HepG2 (cell line): ENCODE results near the gene FAF1. TPM values are rescaled to one million over a fixed set of nuclear protein-coding genes. Genes with fewer than 3 reads are reported as not detected.
A peak's percentile ranks its signal among the peaks of the same experiment; 100 is the strongest.

Experiments
- ISL2 ChIP-seq: sonication (generic); formaldehyde crosslinking; IDR thresholded peaks from 2 replicates; pipeline ENCODE4 v1.5.0; 2020; ENCODE audit warnings: missing genetic modification reagents
- ISX ChIP-seq: sonication (generic); formaldehyde crosslinking; conservative IDR thresholded peaks from 2 replicates; pipeline ENCODE4 v1.5.0; 2020; ENCODE audit warnings: missing genetic modification reagents
- MIER3 ChIP-seq: IDR thresholded peaks from 2 replicates; pipeline ENCODE4 v1.6.1; 2016; ENCODE audit warnings: missing compliant biosample characterization, borderline replicate concordance
- MXD4 ChIP-seq: IDR thresholded peaks from 2 replicates; pipeline ENCODE4 v1.6.1; 2016; ENCODE audit warnings: mild to moderate bottlenecking, missing biosample characterization, missing genetic modification reagents
- RARG ChIP-seq: sonication (generic); formaldehyde crosslinking; IDR thresholded peaks from 2 replicates; pipeline ENCODE4 v1.4.0; 2020; ENCODE audit warnings: low read depth, mild to moderate bottlenecking, missing genetic modification reagents
- TGIF2 ChIP-seq: IDR thresholded peaks from 2 replicates; pipeline ENCODE4 v1.6.1; 2016; ENCODE audit warnings: control low read depth, missing compliant biosample characterization
- ZNF329 ChIP-seq: sonication (generic); formaldehyde crosslinking; IDR thresholded peaks from 2 replicates; pipeline ENCODE4 v1.9.0; 2021; ENCODE audit warnings: low read depth, mild to moderate bottlenecking, missing genetic modification reagents
- ZNF788 ChIP-seq: sonication (generic); formaldehyde crosslinking; IDR thresholded peaks from 2 replicates; pipeline ENCODE4 v1.5.0; 2020; ENCODE audit warnings: mild to moderate bottlenecking, missing genetic modification reagents, borderline replicate concordance
- ZSCAN29 ChIP-seq: sonication (generic); formaldehyde crosslinking; conservative IDR thresholded peaks from 2 replicates; pipeline ENCODE4 v1.4.0; 2020; ENCODE audit warnings: mild to moderate bottlenecking, missing genetic modification reagents
- polyA plus RNA-seq, 8 experiments: library from polyadenylated mRNA; depleted of rRNA in 3 of 8; stranded (reverse) in 7 of 8; unstranded in 1 of 8; fragments of >200 nt; fragmentation: Illumina TruSeq in 4 of 8; extraction: Trizol in 4 of 8; gene quantifications; 2 replicates each; pipeline versions ENCODE4 v1.2.1 to v1.2.3, GENCODE V29; 2011 to 2016; ENCODE audit warnings: low read depth in 4 of 8, missing spikeins in 1 of 8, mixed read lengths in 1 of 8; ENCODE audit not compliant: insufficient read depth in 1 of 8
- total RNA-seq, 5 experiments: library from RNA; depleted of rRNA; stranded (reverse); fragments of >200 nt; fragmentation: Illumina TruSeq; extraction: Trizol; gene quantifications; 2 replicates each; pipeline ENCODE4 v1.2.3, GENCODE V29; 2016; ENCODE audit warnings: low read depth in 1 of 5
- TF ChIP-seq, protein P1 (sequence below), 2 experiments: sonication (generic) in 1 of 2; formaldehyde crosslinking in 1 of 2; IDR thresholded peaks; 2 replicates each; pipeline versions ENCODE4 v1.4.0 to v1.6.1; 2018 to 2020; ENCODE audit warnings: missing genetic modification reagents in 2 of 2, borderline replicate concordance in 1 of 2, low read depth in 1 of 2, mild to moderate bottlenecking in 1 of 2, missing biosample characterization in 1 of 2
- TF ChIP-seq, protein P2 (sequence below): sonication (generic); formaldehyde crosslinking; IDR thresholded peaks from 2 replicates; pipeline ENCODE4 v1.8.0; 2022; ENCODE audit warnings: missing genetic modification reagents, mild to moderate bottlenecking, borderline replicate concordance
- TF ChIP-seq, protein P3 (sequence below): sonication (generic); formaldehyde crosslinking; IDR thresholded peaks from 2 replicates; pipeline ENCODE4 v1.8.1; 2022; ENCODE audit warnings: low read depth, mild to moderate bottlenecking, missing genetic modification reagents
- TF ChIP-seq, protein P4 (sequence below): IDR thresholded peaks from 2 replicates; pipeline ENCODE4 v1.6.1; 2018; ENCODE audit warnings: missing genetic modification reagents
- TF ChIP-seq, protein P5 (sequence below): sonication (generic); formaldehyde crosslinking; conservative IDR thresholded peaks from 2 replicates; pipeline ENCODE4 v1.4.0; 2020; ENCODE audit warnings: missing genetic modification reagents
- TF ChIP-seq, protein P6 (sequence below): sonication (generic); formaldehyde crosslinking; IDR thresholded peaks from 2 replicates; pipeline ENCODE4 v1.4.0; 2020; ENCODE audit warnings: mild to moderate bottlenecking, missing genetic modification reagents

The FAF1 gene
- total and polyA plus RNA-seq, 2 of the 13 experiments (the other 11 are each of a cell fraction or from before 2014, with no cell fraction given) = 19.4 to 63.3 TPM

DNA sequence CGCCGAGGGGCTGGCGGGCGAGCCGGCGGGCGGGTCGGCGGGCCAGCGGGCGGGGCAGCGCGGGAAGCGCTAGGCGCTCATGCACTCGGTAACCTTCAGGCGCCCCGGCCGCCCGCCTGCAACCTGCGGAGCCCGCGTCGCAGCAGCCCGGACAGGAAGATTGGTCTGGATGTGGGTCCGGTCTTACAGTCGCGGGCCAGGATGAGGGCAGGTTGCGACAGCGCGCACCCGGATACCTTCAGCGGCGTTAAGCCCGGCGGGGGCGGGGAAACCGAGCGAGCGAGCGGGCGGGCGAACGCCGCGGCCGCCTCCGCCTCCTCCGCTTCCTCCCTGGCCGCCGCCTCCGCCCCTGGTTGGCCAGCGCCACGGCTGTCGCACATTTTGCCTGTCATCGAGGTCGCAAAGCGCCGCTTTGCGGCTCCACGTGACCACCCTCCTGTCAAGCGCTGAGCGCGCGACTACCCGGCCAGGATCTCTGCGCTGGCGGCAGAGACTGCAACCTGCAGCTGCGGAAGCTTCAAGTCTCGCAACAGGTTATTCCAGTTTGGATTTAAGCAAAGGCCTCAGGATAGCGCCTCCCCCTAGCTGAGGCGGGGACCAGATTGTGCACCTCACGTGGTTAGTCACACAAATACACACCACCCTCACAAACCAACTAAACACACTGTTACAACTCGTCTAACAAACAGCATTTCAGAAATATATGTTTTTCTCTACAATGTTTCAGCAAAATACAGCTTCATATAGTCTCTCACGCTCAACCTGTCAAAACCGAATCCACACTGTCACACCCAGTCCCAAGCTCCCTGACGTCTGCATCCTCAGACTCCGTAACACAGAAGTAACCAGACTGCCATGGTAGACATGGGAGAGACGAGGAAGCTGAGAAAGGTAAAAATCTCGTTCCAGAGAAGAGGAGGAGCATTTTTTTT is at the start of gene FAF1 (continued):
- TF ChIP-seq, protein P1, sequence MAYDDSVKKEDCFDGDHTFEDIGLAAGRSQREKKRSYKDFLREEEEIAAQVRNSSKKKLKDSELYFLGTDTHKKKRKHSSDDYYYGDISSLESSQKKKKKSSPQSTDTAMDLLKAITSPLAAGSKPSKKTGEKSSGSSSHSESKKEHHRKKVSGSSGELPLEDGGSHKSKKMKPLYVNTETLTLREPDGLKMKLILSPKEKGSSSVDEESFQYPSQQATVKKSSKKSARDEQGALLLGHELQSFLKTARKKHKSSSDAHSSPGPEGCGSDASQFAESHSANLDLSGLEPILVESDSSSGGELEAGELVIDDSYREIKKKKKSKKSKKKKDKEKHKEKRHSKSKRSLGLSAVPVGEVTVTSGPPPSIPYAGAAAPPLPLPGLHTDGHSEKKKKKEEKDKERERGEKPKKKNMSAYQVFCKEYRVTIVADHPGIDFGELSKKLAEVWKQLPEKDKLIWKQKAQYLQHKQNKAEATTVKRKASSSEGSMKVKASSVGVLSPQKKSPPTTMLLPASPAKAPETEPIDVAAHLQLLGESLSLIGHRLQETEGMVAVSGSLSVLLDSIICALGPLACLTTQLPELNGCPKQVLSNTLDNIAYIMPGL (CRISPR knock-in tag; IDR thresholded peaks at IDR 0.05; ENCODE audit: borderline replicate concordance in 1 of 2, low read depth in 1 of 2) = peak; percentile 81 to 83; a peak in 3 of 4 replicates
- TF ChIP-seq RARG = no peak
- no peak for TF ChIP-seq ZSCAN29 (CRISPR knock-in tag)
- TF ChIP-seq, protein P2, sequence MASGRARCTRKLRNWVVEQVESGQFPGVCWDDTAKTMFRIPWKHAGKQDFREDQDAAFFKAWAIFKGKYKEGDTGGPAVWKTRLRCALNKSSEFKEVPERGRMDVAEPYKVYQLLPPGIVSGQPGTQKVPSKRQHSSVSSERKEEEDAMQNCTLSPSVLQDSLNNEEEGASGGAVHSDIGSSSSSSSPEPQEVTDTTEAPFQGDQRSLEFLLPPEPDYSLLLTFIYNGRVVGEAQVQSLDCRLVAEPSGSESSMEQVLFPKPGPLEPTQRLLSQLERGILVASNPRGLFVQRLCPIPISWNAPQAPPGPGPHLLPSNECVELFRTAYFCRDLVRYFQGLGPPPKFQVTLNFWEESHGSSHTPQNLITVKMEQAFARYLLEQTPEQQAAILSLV (CRISPR knock-in tag) = peak; percentile 59; the same call in 1 of the 2 replicates
- peak; percentile 99 for TF ChIP-seq TGIF2
- TF ChIP-seq, protein P3, sequence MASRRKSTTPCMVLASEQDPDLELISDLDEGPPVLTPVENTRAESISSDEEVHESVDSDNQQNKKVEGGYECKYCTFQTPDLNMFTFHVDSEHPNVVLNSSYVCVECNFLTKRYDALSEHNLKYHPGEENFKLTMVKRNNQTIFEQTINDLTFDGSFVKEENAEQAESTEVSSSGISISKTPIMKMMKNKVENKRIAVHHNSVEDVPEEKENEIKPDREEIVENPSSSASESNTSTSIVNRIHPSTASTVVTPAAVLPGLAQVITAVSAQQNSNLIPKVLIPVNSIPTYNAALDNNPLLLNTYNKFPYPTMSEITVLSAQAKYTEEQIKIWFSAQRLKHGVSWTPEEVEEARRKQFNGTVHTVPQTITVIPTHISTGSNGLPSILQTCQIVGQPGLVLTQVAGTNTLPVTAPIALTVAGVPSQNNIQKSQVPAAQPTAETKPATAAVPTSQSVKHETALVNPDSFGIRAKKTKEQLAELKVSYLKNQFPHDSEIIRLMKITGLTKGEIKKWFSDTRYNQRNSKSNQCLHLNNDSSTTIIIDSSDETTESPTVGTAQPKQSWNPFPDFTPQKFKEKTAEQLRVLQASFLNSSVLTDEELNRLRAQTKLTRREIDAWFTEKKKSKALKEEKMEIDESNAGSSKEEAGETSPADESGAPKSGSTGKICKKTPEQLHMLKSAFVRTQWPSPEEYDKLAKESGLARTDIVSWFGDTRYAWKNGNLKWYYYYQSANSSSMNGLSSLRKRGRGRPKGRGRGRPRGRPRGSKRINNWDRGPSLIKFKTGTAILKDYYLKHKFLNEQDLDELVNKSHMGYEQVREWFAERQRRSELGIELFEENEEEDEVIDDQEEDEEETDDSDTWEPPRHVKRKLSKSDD (CRISPR knock-in tag) = 0 out of 2 replicates have a peak, but pooled peaks have one; percentile 78
- TF ChIP-seq MXD4 = peak; percentile 99
- TF ChIP-seq ISL2 = peak; percentile 80
- TF ChIP-seq, protein P4, sequence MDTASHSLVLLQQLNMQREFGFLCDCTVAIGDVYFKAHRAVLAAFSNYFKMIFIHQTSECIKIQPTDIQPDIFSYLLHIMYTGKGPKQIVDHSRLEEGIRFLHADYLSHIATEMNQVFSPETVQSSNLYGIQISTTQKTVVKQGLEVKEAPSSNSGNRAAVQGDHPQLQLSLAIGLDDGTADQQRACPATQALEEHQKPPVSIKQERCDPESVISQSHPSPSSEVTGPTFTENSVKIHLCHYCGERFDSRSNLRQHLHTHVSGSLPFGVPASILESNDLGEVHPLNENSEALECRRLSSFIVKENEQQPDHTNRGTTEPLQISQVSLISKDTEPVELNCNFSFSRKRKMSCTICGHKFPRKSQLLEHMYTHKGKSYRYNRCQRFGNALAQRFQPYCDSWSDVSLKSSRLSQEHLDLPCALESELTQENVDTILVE = peak; percentile 99
- 0 out of 2 replicates have a peak, but pooled peaks have one; percentile 41 for TF ChIP-seq ZNF329 (CRISPR knock-in tag)
- TF ChIP-seq, protein P5, sequence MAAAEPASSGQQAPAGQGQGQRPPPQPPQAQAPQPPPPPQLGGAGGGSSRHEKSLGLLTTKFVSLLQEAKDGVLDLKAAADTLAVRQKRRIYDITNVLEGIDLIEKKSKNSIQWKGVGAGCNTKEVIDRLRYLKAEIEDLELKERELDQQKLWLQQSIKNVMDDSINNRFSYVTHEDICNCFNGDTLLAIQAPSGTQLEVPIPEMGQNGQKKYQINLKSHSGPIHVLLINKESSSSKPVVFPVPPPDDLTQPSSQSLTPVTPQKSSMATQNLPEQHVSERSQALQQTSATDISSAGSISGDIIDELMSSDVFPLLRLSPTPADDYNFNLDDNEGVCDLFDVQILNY (CRISPR knock-in tag) = 0 out of 2 replicates have a peak, but pooled peaks have one; percentile 51
- TF ChIP-seq, protein P6, sequence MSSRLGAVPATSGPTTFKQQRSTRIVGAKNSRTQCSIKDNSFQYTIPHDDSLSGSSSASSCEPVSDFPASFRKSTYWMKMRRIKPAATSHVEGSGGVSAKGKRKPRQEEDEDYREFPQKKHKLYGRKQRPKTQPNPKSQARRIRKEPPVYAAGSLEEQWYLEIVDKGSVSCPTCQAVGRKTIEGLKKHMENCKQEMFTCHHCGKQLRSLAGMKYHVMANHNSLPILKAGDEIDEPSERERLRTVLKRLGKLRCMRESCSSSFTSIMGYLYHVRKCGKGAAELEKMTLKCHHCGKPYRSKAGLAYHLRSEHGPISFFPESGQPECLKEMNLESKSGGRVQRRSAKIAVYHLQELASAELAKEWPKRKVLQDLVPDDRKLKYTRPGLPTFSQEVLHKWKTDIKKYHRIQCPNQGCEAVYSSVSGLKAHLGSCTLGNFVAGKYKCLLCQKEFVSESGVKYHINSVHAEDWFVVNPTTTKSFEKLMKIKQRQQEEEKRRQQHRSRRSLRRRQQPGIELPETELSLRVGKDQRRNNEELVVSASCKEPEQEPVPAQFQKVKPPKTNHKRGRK (CRISPR knock-in tag) = 0 out of 2 replicates have a peak, but pooled peaks have one; percentile 68
- peak; percentile 71; the same call in 1 of the 2 replicates for TF ChIP-seq ZNF788 (CRISPR knock-in tag)
- peak; percentile 79; the same call in 1 of the 2 replicates for TF ChIP-seq MIER3
- no peak for TF ChIP-seq ISX (CRISPR knock-in tag)
